GM21576 (cell line): Measurements from ENCODE around the gene SHOX.

Experiments
- ATAC-seq: cut with Tn5 transposase; IDR thresholded peaks from one replicate; pipeline ENCODE4 v1.9.1; 2021; ENCODE audit warnings: mild to moderate bottlenecking, moderate library complexity; ENCODE audit not compliant: unreplicated experiment

Gene SHOX

DNA sequence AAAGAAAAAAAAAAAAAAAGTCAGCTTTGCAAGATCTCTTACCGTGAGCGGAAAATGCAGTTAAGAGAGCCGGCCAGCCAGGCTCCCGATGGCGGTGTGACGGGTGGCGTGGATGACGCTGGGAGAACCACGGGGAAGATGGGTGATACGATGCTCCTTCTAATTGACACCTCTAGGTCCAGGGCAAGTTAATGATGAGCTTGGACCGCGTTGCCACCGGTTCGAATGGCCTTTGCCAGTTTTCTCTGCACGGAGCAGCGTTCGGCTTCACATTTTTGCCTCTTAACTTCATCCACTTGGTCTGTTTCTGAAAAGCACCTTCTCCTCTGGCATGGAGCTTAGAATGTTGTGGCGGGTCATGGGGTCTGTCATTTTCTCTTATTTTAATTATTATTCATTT, 33.2 kb downstream of the SHOX start:
- ATAC-seq, result no peak

DNA sequence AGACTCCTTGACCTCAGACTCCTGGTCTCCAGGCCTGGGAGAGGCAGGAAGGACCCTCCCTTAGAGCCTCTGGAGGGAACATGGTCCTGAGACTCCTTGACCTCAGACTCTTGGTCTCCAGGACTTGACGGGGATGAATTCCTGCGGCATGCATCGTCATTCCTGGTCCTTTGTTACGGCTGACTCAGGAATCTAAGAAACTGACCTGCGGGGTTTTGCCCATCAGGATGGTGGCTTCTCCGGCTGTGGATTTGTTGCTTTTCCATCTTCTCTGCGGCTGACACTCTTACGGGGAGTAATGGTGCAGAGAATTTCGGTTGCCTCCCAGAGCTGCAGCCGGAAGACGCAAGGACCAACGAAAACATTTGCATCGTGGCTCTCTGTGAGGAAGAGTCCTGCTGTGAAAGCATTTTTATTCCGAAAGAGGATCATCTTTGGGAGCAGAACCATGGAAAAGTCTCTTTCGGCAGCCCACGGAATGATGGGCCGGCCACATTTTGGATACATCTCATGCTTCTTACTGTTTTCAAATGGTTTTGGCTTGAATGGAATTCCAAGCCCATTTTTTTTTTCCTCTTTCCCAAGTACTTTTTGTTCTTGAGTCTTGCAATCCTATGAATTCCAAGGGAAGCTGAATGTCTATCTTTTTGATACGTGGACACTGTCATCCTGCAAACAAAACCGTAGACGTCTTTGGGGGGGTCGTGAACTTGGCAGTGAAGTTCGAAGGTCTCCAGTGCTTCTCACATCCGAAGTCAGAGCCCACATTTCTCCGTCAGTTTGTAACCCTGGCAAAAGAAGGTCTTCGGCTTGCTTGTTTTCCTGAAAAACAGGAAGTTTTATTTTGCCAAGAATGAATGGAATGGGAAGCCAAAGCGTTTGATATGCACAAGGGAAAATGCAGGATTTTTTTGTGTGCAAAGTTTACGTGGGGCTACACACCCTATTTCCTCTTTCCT, 36.5 kb downstream of the SHOX start:
- ATAC-seq, result no peak

DNA sequence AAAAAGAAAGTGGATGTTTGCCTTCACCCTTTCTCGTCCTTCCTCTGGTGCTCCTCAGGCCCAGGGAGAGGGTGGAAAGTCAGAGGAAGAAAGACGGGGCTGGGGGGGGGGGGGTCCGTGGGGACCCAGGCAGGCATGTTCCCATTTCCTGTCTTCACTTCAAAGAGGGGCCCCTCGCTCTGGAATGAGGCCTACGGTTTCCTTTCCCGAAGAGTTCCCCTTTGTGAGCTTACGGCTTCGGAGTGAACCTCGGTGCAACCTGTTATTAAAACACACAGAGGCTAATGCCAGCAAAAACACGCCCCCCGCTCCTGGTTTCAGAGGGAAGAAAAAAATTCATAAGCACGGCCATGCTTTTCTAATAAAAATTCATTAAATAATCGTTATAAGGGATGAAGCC, 40.1 kb downstream of the SHOX start:
- ATAC-seq, result no peak

DNA sequence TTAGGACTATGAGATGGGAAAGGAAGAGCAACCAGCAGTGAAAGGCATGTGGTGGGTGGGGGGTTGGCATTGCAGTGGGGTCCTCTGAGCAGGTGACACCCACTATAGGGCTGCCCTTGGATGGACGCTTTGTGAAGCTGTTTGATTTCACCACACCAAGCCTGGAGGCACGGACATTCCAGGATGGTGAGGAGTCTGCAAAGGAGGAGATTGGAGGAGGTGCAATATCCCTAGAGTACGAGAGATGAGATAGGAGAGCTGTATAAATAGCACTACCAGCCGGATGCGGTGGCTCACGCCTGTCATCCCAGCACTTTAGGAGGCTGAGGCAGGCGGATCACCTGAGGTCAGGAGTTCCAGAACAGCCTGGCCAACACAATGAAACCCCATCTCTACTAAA, 42.3 kb downstream of the SHOX start:
- ATAC-seq, result no peak

DNA sequence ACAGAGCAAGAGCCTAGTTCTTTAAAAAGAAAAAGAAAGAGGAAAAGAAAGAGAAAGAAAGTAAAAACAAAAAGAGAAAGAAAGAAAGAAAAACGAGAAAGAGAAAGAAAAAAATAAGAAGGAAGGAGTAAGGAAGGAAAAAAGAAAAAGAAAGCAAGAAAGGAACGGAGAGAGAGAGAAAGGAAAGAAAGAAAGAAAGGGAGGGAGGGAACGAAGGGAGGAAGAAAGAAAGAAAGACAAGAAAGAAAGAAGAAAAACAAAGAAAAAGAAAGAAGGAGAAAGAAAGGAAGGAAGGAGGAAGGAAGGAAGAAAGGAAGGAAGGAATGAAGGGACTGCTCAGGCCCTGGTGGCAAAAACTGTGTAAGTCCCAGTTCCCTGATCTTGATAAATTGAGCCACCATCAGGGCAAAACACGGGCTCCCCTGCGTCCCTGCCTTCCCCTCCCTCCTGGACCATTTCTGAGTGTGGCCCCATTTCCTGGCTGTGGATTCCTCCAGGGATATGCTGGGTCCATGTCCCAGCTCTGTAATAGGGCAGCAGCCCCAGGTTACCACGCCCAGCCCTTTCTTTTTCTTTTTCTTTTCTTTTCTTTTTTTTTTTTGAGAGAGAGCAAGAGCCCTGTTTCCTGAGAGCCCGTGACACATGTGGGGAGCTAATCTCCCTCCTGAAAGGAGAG, 44.8 kb downstream of the SHOX start:
- ATAC-seq, result no peak

DNA sequence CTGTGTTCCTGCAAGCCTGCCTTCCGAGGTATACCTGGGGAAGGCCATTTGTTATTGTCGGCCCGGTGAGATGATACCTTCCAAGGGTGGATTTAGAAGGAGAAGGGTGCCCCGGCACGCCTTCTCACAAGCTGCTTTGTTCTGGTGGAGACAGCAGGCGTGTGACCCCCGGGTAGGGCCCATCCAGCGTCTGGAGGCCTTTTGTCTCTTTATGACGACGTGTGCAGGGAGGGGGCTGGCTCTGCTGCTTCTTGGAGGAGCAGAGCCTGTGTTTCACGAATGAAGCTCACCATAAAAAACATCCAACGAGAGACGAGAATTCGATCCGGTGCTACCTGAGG, 45.3 kb downstream of the SHOX start:
- ATAC-seq, result no peak

DNA sequence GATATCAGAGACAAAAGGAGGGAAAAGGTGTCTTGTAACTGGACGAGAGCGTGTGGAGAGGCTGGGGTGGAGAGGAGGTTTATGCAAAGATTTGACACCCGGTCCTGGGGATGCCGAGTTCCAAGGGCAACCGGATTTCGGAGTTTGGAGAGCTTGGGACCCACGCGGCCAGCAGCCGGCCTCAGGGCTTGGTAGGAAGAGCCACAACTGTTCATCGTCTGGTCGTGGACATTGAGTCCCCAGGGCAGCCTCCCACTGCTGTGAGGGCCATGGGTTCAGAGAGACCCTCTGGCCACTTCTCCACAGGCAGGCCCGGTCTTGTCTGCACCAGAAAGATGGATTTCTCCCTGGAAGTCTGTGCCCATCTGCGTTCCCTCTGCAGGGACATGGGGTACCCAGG, 46.8 kb downstream of the SHOX start:
- ATAC-seq, result no peak

DNA sequence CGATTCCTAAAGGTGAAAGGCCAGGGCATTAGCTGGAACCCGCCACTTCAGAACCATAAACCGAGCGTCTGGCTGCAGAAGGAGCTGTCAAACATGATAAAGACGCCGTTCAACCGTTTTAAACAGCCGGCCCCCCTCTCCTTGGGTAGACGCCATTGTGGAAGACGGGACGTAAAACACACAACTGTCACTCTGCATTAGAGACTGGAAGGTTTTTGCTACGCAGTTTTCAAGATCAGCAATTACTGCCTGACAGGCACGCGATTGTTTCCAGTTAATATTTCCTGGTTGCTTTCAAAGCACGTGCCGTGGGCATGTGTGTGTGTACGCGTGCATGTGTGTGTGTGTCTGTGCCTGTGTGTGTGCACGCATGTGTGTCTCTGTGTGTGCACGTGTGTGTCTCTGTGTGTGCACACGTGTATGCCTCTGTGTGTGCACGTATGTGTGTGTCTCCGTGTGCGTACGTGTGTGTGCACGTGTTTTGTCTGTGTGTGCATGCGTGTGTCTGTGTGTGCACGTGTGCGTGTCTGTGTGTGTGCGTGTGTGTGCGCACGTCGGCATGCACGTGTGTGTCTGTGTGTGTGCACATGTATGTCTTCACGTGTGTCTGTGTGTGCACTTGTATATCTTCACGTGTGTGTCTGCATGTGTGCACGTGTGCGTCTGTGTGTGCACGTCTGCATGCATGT, 48.8 kb downstream of the SHOX start:
- ATAC-seq, result no peak

DNA sequence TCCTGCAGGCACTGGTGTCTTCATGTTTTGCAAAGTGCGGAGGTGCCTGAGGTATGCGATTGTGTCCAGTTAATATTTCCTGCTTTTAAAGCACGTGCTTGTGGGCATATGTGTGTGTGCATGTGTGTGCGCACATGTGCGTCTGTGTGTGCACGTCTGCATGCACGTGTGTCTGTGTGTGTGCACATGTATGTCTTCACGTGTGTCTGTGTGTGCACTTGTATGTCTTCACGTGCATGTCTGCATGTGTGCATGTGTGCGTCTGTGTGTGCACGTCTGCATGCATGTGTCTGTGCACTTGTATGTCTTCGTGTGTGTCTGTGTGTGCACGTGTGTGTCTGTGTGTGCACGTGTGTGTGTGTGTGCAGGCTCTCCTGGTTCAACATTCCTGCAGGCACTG, 49.5 kb downstream of the SHOX start:
- ATAC-seq, result no peak

DNA sequence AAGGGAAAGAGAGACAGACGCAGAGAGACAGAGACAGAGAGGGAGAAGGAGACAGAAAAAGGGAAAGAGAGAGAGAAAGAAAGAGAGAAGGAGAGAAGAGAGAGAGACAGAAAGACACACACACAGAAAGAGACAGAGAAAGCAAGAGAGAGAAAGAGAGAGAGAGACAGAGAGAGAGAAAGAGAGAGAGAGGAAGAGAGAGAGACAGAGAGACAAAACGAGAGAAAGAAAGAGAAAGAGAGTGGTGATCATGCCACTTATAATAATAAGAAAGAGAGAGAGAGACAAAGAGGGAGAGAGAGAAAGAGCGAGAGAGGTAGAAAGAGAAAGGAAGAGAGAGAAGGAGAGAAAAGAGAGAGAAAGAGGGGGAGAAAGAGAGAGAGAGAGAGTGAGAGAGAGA, 51.4 kb downstream of the SHOX start:
- no peak for ATAC-seq

DNA sequence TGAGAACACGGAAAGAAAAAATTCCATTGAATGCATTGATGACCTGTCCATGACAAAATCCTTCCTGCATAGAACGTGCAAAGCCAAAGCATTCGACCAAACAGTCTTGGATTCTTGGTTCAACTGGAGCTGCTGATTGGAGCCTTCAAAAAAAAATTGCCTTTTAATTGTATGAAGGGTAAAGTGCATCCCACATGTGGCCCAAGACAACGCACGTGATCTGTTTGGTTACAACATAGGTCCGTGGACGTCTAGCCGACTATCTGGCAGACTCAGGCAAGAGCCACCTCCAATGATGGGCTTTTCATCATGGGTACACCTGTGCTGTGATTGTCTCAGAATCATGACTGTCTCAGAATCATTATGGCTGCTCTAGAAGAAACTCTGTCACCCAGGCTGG, 52.3 kb downstream of the SHOX start:
- no peak for ATAC-seq

DNA sequence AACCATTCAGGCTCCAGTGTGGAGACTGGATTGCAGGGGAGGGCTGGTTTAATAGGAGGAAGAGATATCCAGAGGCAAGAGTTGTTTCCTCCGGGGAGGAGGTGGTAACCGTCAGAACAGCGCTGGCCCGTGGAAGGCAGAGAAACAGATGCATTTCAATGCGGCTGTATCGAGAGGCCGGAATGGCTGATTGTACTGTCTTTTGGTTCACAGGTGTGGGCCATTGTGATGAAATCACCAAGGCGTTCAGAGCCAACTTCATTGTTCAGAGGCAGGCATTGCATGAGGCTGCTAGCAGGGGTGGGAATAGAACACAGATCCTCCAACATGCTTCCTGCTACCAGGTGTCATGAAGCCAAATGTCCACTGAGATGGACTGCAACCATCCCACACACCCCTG, 53.0 kb downstream of the SHOX start:
- ATAC-seq, result no peak

DNA sequence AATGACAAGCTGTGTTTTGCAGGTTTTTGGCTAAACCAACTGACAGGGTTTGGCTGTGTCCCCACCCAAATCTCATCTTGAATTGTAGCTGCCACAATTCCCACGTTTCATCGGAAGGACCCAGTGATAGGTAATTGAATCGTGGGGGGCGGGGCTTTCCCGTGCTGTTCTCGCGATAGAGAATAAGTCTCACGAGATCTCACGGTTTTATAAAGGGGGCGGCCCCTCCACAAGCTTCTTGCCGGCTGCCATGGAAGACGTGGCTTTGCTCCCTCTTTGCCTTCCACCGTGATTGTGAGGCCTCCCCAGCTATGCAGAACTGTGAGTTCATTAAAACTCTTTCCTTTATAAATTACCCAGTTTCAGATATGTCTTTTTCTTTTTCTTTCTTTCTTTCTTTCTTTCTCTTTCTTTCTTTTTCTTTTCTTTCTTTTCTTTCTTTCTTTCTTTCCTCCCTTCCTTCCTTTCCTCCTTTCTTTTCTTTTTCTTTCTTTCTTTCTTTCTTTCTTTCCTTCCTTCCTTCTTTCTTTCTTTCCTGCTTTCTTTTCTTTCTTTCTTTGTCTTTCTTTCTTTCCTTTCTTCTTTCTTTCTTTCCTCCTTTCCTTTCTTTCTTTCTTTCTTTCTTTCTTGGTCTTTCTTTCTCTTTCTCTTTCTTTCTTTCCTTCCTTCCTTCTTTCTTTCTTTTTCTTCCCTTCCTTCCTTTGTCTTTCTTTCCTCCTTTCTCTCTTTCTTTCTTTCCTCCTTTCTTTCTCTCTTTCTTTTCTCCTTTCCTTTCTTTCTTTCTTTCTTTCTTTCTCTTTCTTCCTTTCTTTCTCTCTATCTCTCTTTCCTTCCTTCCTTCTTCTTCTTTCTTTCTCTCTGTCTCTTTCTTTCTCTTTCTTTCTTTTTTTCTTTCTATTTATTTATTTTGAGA, 54.8 kb downstream of the SHOX start:
- no peak for ATAC-seq

DNA sequence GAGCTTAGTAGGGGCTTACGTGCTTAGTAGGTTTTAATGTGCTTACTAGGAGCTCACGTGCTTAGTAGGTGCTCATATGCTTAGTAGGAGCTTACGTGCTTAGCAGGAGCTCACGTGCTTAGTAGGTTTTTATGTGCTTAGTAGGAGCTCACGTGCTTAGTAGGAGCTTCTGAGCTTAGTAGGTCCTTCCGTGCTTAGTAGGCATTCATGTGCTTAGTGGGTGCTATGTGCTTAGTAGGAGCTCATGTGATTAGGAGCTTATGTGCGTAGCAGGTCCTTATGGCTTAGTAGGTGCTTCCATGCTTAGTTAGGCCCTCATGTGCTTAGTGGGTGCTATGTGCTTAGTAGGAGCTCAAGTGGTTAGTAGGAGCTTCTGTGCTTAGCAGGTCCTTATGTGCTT, 59.4 kb downstream of the SHOX start:
- no peak for ATAC-seq

DNA sequence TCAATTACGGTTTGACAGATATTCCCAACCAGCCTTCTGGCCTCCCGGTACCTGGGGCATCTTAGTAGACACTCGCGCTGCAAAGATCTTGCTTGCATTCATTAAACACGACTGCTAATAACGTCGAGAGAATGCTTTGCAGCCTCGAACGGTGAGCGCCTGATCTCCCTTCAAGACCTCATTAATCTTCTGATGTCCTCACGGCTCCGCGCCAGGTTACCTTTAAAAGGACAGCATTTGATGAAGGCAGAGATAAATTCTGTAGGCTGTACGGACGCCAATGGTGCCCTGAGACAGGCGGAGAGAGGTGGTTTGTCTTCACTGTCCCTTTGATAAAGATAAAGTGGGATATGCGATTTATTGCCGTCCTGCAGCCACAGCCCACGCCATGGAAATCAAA, 64.2 kb downstream of the SHOX start:
- no peak for ATAC-seq

DNA sequence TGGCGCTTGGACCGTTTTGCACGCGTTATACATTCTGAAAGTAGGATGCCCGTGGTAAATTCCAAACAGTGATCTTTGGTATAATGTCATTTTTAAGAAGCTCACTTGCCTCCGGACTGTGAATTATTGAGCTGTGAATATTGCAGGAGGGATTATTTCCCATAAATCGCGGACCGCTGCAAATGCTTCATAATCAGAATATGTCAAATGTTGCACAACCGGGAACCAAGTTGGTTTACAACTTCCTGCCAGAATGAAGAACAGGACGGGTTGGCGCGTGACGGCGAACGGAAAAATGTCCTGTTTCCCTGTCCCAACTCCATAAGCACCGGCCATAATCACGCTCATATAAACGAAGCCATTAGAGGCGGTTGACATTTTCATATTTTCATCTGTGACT, 67.6 kb downstream of the SHOX start:
- ATAC-seq, result no peak

DNA sequence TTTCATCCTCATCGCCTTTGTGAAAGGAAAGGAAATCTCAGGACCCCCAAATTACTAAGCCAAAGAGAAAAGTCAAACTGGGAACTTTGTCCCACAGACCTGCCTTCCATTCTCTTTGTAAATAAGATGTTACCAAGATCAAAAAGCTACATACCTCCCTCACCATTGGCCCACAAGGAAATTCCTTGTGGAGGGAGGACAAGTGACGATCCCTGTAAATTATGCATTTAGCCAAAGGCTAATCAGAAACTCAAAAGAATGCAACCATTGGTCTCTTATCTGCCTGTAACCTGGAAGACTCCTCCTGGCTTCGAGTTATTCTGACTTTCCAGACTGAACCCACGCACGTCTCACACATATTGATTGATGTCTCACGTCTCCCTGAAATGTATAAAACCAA, 70.3 kb downstream of the SHOX start:
- no peak for ATAC-seq

DNA sequence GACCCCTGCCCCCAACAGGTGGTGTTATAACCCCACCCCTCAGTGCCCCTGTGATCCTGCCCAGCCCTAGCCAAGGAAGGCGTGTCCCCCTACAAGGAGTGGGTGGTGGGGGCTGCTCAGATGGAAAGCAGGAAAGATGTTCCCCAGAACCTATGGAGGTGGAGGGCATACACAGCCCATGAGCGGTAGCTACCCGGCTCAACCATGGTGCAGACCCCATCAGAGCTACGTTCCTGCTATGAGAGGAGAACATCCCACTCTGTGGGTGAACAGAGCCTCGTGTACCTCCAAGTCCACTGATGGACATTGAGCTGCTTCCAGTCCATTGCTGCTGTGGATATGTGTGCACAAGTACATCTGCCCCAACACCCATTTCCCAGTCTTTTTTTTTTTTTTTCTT, 71.1 kb downstream of the SHOX start:
- ATAC-seq, result no peak

DNA sequence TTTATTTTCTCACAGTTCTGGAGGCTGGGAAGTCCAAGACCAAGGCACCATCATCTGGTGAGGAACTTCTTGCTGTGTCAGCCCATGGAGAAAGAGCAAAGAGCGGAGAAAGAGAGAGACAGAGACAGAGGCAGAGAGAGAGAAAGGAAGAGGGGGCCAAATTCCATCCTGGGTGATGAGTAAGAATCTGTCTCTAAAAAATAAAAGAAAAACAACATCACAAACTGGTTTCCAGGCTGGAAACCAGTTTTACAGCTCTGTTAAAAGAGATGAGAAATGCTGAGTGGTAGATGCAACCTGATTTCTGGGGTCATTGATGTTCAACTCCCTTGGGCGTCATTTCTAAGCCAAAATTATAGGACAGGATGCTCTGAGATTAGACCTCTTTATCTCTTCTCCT, 72.9 kb downstream of the SHOX start:
- no peak for ATAC-seq

DNA sequence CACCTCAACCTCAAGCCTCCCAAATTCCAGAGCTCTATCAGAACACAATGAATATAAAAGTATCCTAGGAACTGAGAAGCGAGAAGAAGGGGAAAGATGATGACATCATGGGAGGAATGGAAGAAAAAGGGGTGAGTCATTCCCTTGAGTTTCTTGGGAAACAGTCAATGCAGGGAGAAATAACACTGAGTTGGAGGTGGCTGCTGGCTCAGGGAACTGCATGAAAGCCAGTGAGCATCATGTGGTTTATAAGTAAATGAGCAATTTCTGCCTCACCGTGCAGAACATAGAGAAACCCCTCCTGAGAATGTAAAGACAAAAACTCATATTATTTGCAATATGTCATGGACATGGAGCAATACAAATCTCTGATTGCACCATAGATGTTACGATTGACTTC, 73.3 kb downstream of the SHOX start:
- no peak for ATAC-seq
